Keratinocyte (primary cell): ENCODE data around the gene KCNQ1OT1. TPM values are rescaled to one million over a fixed set of nuclear protein-coding genes. Genes with fewer than 3 reads are reported as not detected.

Experiments used
- DNase-seq: peaks from one replicate; pipeline ENCODE4 v3.0.0-alpha.2; 2011; ENCODE audit warnings: low read depth, missing footprints, low spot score
- FAIRE-seq: peaks from 2 replicates; lab custom pipeline; 2011; peaks lifted over from hg19 to GRCh38; lab: Jason Lieb, UNC
- H2AFZ ChIP-seq: 2 replicates; pipeline ENCODE4 v1.6.0; 2012; ENCODE audit warnings: low read length, control low read depth, inconsistent platforms; ENCODE audit not compliant: control insufficient read depth
- H3K27ac ChIP-seq: 2 replicates; pipeline ENCODE4 v1.5.1; 2011; ENCODE audit warnings: low read length; ENCODE audit not compliant: control insufficient read depth, insufficient read depth
- H3K27me3 ChIP-seq: 3 replicates; pipeline ENCODE4 v1.6.0; 2011; ENCODE audit warnings: low read length; ENCODE audit not compliant: control insufficient read depth, insufficient read depth; ENCODE audit errors: extremely low read depth
- H3K36me3 ChIP-seq, 2 experiments: 2 replicates in 1 of 2; 3 replicates in 1 of 2; pipeline ENCODE4 v1.5.1; 2011; ENCODE audit warnings: low read length in 2 of 2, mild to moderate bottlenecking in 1 of 2; ENCODE audit not compliant: control insufficient read depth in 2 of 2, insufficient read depth in 2 of 2; ENCODE audit errors: extremely low read depth in 1 of 2
- H3K4me1 ChIP-seq: 3 replicates; pipeline ENCODE4 v1.5.1; 2011; ENCODE audit warnings: low read length; ENCODE audit not compliant: control insufficient read depth, insufficient read depth; ENCODE audit errors: extremely low read depth
- H3K4me2 ChIP-seq: 3 replicates; pipeline ENCODE4 v1.6.0; 2011; ENCODE audit warnings: low read depth, low read length; ENCODE audit not compliant: control insufficient read depth, insufficient read depth; ENCODE audit errors: extremely low read depth
- H3K4me3 ChIP-seq, 3 experiments: fragments of 200-600 bp in 1 of 3; sonication (generic) in 1 of 3; 2 replicates in 2 of 3; 3 replicates in 1 of 3; pipeline ENCODE4 v1.5.1; 2011 to 2016; ENCODE audit warnings: low read length in 3 of 3, mild to moderate bottlenecking in 3 of 3, control low read depth in 2 of 3, inconsistent platforms in 1 of 3, low read depth in 1 of 3, mixed read lengths in 1 of 3, mixed run types in 1 of 3, moderate library complexity in 1 of 3; ENCODE audit not compliant: control insufficient read depth in 2 of 3, insufficient read depth in 2 of 3; ENCODE audit errors: extremely low read depth in 1 of 3
- H3K79me2 ChIP-seq: 2 replicates; pipeline ENCODE4 v1.6.0; 2012; ENCODE audit warnings: low read length; ENCODE audit not compliant: control insufficient read depth, insufficient read depth
- H3K9ac ChIP-seq: 3 replicates; pipeline ENCODE4 v1.6.0; 2011; ENCODE audit warnings: low read length; ENCODE audit not compliant: control insufficient read depth, insufficient read depth; ENCODE audit errors: extremely low read depth
- H3K9me1 ChIP-seq: 3 replicates; pipeline ENCODE4 v1.6.0; 2011; ENCODE audit warnings: low read length; ENCODE audit not compliant: control insufficient read depth, insufficient read depth; ENCODE audit errors: extremely low read depth
- H3K9me3 ChIP-seq: 2 replicates; pipeline ENCODE4 v1.5.1; 2012; ENCODE audit warnings: low read depth, low read length; ENCODE audit not compliant: control insufficient read depth
- H4K20me1 ChIP-seq: 3 replicates; pipeline ENCODE4 v1.6.0; 2011; ENCODE audit warnings: low read length; ENCODE audit not compliant: control insufficient read depth, insufficient read depth; ENCODE audit errors: extremely low read depth
- EZH2 ChIP-seq: IDR thresholded peaks from one replicate; pipeline ENCODE4 v1.6.1; 2012; ENCODE audit warnings: inconsistent platforms, mild to moderate bottlenecking, low read length, moderate library complexity
- dilution Hi-C: fragments of 300-500 bp; cut with MboI; formaldehyde crosslinking; loops from one replicate; pipeline ENCODE4 v1.7.0; 2020; ENCODE audit warnings: low sequenced_read_pairs; ENCODE audit not compliant: extremely low pct_ligation_motif_present
- polyA plus RNA-seq, 5 experiments: library from polyadenylated mRNA; depleted of rRNA in 3 of 5; stranded (reverse) in 3 of 5; stranded (forward) in 1 of 5; unstranded in 1 of 5; fragments of >200 nt; gene quantifications; 1 replicate in 1 of 5; 2 replicates in 3 of 5; 3 replicates in 1 of 5; pipeline versions ENCODE4 v1.2.1 to v1.2.3, GENCODE V29; 2011 to 2012; ENCODE audit warnings: missing spikeins in 2 of 5, low read depth in 1 of 5, low replicate concordance in 1 of 5
- TF ChIP-seq, protein P1 (sequence below), 3 experiments: IDR thresholded peaks in 1 of 3; conservative IDR thresholded peaks in 1 of 3; optimal IDR thresholded peaks in 1 of 3; 2 replicates in 2 of 3; 3 replicates in 1 of 3; pipeline versions ENCODE3 to v1.5.1; 2011; ENCODE audit warnings: low read length in 3 of 3, mild to moderate bottlenecking in 3 of 3, moderate library complexity in 2 of 3, control low read depth in 1 of 3, inconsistent platforms in 1 of 3; ENCODE audit not compliant: insufficient read depth in 2 of 3; ENCODE audit errors: extremely low read depth in 1 of 3

The KCNQ1OT1 gene
- polyA plus RNA-seq, 1 donor (not counting 4 experiments of a cell fraction or from before 2014, with no cell fraction given) = 0.07 TPM

DNA sequence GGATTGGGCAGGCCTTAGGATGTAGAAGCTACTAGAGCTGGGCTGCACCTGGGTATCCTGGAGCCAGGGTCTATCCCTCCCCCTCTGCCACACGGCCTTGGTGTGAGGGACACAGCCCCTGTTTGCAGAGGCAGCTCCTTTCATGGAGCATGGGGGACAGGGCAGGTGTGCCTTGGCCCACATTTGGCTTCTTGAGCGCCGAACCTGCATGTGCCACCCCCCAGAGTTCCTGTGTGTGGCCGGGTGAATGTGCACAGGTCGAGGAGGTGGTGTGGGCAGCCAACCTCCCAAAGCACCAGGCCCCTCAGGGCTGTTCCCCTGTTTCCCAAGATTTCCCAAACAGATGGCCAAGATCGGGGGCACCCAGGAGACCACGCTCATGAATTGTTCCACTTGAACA is 7.9 kb upstream of the KCNQ1OT1 start:
- no peak for DNase-seq
- H3K27me3 ChIP-seq = peaks cover 28% of the 10 kb centered on the region
- dilution Hi-C loops = no loop called here
- H3K4me1 ChIP-seq = no peaks in the 10 kb centered on the region
- no peak overlapping the region for H3K27ac ChIP-seq
- H3K9me1 ChIP-seq = no peaks in the 10 kb centered on the region
- FAIRE-seq = no peak
- H3K9me3 ChIP-seq = no peaks in the 10 kb centered on the region
- TF ChIP-seq, protein P1, sequence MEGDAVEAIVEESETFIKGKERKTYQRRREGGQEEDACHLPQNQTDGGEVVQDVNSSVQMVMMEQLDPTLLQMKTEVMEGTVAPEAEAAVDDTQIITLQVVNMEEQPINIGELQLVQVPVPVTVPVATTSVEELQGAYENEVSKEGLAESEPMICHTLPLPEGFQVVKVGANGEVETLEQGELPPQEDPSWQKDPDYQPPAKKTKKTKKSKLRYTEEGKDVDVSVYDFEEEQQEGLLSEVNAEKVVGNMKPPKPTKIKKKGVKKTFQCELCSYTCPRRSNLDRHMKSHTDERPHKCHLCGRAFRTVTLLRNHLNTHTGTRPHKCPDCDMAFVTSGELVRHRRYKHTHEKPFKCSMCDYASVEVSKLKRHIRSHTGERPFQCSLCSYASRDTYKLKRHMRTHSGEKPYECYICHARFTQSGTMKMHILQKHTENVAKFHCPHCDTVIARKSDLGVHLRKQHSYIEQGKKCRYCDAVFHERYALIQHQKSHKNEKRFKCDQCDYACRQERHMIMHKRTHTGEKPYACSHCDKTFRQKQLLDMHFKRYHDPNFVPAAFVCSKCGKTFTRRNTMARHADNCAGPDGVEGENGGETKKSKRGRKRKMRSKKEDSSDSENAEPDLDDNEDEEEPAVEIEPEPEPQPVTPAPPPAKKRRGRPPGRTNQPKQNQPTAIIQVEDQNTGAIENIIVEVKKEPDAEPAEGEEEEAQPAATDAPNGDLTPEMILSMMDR (optimal IDR thresholded peaks at IDR 0.05 in 1 of 3, IDR thresholded peaks at IDR 0.05 in 1 of 3, conservative IDR thresholded peaks at IDR 0.05 in 1 of 3; ENCODE audit: extremely low read depth in 1 of 3, insufficient read depth in 2 of 3, low read length in 3 of 3) = no peak
- no peak for TF ChIP-seq EZH2
- H4K20me1 ChIP-seq = peaks cover 3% of the 10 kb centered on the region
- H3K9ac ChIP-seq = no peak overlapping the region
- no peaks in the 10 kb centered on the region for H3K79me2 ChIP-seq
- H3K36me3 ChIP-seq = no peaks in the 10 kb centered on the region
- no peak overlapping the region for H3K4me2 ChIP-seq
- H3K4me3 ChIP-seq = no peak overlapping the region
- H2AFZ ChIP-seq = no peak overlapping the region

DNA sequence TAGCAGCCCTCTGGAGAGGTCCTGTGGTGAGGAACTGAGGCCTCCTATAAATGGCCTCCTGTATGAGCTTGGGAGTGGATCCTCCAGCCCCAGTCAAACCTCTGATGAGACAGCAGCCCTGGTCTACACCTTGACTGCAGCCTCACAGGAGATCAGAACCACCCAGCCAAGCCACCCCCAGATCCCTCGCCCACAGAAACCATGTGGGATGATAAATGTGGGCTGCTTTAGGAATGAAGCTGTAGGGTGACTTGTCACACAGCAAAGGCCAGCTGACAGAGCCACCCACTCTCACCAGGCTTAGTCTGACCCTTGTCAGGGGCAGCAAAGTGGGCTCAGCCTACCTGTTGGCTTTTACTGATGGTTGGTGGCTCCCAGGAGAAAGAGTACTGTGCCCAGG is 6.5 kb upstream of the KCNQ1OT1 start:
- FAIRE-seq = no peak

More for the DNA sequence above, 6.5 kb upstream of the KCNQ1OT1 start:
- no peaks in the 10 kb centered on the region for H3K79me2 ChIP-seq
- no peak overlapping the region for H2AFZ ChIP-seq
- H3K9me3 ChIP-seq = no peaks in the 10 kb centered on the region
- H3K27me3 ChIP-seq = peaks cover 21% of the 10 kb centered on the region
- peaks cover 3% of the 10 kb centered on the region for H4K20me1 ChIP-seq
- no peaks in the 10 kb centered on the region for H3K9me1 ChIP-seq
- dilution Hi-C loops = no loop called here
- H3K27ac ChIP-seq = no peak overlapping the region
- no peak overlapping the region for H3K4me3 ChIP-seq
- H3K9ac ChIP-seq = no peak overlapping the region
- H3K4me2 ChIP-seq = no peak overlapping the region
- TF ChIP-seq, protein P1 (optimal IDR thresholded peaks at IDR 0.05 in 1 of 3, IDR thresholded peaks at IDR 0.05 in 1 of 3, conservative IDR thresholded peaks at IDR 0.05 in 1 of 3; ENCODE audit: extremely low read depth in 1 of 3, insufficient read depth in 2 of 3, low read length in 3 of 3) = no peak
- TF ChIP-seq EZH2 = no peak
- H3K36me3 ChIP-seq = no peaks in the 10 kb centered on the region
- DNase-seq = no peak
- H3K4me1 ChIP-seq = no peaks in the 10 kb centered on the region
